Measurements from ENCODE around the gene CLN3. TPM values are rescaled to one million over a fixed set of nuclear protein-coding genes. Genes with fewer than 3 reads are reported as not detected.

The CLN3 gene
- total RNA-seq, 4 donors from 2014 or later: 32.2 to 52.7 (median 43.6) TPM

- no peak for DNase-seq (ENCODE audit: low spot score in 2 of 2)
- no peak for TF ChIP-seq POLR2A (IDR thresholded peaks at IDR 0.05)
- intact Hi-C loops (cut with DNase I; ENCODE audit: low total_unique reads): no loop called here
- 53 to 69% methylated on average over 3 of the region's 3 CpGs for WGBS, 2 donors
- no peak overlapping the region for H3K4me3 ChIP-seq (ENCODE audit: low read depth, poor library complexity, severe bottlenecking)
These were observed 19.2 kb upstream of the CLN3 start for GRCh38 chr16:28511031-28511430.

DNA sequence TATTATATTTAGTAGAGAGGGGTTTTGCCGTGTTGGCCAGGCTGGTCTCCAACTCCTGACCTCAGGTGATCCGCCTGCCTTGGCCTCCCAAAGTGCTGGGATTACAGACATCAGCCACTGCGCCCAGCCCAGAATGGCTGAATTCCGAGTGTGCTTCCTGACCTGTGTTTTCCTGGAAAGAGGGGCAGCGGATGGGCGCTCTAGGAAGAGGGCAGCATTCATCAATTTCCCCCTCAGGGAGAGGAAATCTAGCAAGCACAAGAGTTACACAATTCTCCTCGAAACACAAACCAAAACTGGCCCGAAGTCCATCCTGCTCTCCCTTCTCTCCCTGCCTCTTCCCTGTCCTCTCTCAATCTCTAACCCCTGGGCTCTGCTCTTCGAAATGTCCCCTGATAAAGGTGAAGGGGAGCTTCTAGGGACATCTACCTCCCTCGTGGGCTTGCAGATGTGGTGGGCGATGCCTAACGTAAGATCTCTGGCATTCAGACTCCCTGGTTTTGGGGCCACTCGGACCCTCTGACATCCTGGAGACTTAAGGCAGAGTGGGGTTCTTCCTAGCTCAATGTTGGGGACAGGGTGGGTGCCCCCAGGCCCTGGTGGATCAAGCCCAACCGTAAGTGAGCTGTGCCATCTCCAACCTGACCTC lies 13.7 kb upstream of the CLN3 start:
- intact Hi-C loops (cut with DNase I; ENCODE audit: low total_unique reads): no loop called here
- DNase-seq (ENCODE audit: low spot score in 2 of 2): no peak
- WGBS, 2 donors: 67 to 68% methylated on average over 14 of the region's 14 CpGs
- H3K4me3 ChIP-seq (ENCODE audit: low read depth, poor library complexity, severe bottlenecking): no peak overlapping the region
- TF ChIP-seq CTCF (IDR thresholded peaks at IDR 0.05) (no peak), POLR2A (IDR thresholded peaks at IDR 0.05) (no peak)

DNA sequence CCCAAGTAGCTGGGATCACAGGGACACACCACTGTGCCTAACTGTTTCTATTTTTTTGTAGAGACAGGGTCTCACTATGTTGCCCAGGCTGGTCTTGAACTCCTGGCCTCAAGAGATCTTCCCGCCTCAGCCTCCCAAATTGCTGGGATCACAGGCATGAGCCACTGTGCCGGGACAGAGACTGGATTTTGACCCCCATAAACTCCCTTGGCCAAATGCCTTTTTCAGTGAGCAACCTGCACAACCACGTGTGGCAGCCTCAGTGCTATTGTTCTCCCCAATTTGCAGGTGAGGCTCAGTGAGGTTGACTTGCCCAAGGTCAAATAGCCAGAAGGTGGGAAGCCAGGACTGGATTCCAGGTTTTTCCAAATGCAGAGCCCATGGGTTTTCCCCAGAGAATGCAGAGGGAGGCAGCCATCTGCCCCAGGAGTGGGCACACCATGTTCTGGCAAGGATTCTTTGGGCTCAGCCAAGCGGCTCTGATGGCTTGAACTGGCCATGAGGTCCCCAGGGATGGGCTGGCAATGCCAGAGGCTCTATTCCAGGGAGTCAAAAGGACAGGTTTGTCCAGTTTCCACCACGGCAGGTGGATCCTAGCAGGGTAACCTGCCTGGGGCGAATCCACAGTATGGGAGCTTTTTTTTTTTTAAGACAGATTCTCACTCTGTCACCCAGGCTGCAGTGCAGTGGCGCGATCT lies 13.0 kb upstream of the CLN3 start:
- TF ChIP-seq CTCF (IDR thresholded peaks at IDR 0.05): no peak
- no peak for TF ChIP-seq POLR2A (IDR thresholded peaks at IDR 0.05)
- intact Hi-C loops (cut with DNase I; ENCODE audit: low total_unique reads): no loop called here
- WGBS, 2 donors: 52 to 55% methylated on average over 7 to 8 of the region's 8 CpGs
- no peak overlapping the region for H3K4me3 ChIP-seq (ENCODE audit: low read depth, poor library complexity, severe bottlenecking)
- DNase-seq (ENCODE audit: low spot score in 2 of 2): no peak

DNA sequence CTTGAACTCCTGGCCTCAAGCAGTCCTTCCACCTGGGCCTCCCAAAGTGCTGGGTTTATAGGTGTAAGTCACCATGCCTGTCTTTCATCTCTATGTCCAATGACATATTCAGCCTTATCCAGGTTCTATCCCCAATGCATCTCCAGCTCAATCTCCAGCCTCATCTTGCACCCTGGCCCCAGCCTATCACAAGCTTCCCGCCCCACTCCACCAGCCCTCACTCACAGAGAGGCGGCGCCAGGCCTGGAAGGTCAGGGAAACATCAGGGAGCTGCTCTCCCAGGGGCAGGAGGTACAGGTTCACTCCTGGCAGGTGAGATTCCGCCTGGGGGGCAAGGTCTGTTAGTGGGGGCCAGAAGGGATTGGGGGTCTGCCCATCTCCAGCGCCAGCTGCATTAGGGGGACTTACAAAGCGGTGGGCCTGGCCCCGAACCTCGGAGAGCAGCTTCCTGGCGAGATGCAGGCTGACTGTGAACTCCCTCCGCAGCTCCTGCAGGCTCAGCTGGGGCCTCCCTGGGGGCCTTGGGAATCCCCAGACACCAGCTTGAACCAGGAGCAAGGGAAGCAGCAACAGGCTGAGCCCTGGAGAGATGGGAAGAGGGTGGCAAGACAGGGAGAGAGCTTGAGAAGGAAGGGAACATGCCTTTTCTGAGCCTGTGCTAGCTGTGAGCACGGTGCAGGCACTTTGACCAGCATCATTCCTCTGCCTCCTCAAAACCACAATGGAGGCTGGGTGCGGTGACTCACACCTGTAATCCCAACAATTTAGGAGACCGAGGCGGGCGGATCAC lies 11.8 kb upstream of the CLN3 start:
- WGBS, 2 donors: 74 to 81% methylated on average over 15 of the region's 15 CpGs
- no peak for DNase-seq (ENCODE audit: low spot score in 2 of 2)
- intact Hi-C loops (cut with DNase I; ENCODE audit: low total_unique reads): no loop called here
- H3K4me3 ChIP-seq (ENCODE audit: low read depth, poor library complexity, severe bottlenecking): no peak overlapping the region
- TF ChIP-seq POLR2A (IDR thresholded peaks at IDR 0.05) (no peak), CTCF (IDR thresholded peaks at IDR 0.05) (no peak)

GRCh38 chr16:28502290-28502689 lies 10.4 kb upstream of the CLN3 start:
- 85 to 91% methylated on average over 2 of the region's 2 CpGs for whole genome bisulfite sequencing, 2 donors
- no peak overlapping the region for H3K4me3 ChIP-seq (ENCODE audit: low read depth, poor library complexity, severe bottlenecking)
- DNase-seq (ENCODE audit: low spot score in 2 of 2): no peak
- TF ChIP-seq CTCF (IDR thresholded peaks at IDR 0.05): no peak
- no peak for TF ChIP-seq POLR2A (IDR thresholded peaks at IDR 0.05)
- intact Hi-C loops (cut with DNase I; ENCODE audit: low total_unique reads): no loop called here

Data from lower leg skin (tissue), 4 donors.